DOHH2 (cell line): ENCODE data around the gene HOXD10.

Experiments
- H3F3A ChIP-seq: fragments of 200-600 bp; sonication (generic), shearing (Covaris generic); 2 replicates; pipeline ENCODE4 v1.6.0; 2016; ENCODE audit warnings: antibody characterized with exemption, mild to moderate bottlenecking; ENCODE audit not compliant: control insufficient read depth, insufficient read depth
- H3K27ac ChIP-seq: fragments of 200-600 bp; sonication (generic); 2 replicates; pipeline ENCODE4 v1.5.1; 2014; ENCODE audit warnings: low read depth, mild to moderate bottlenecking, low read length, moderate library complexity
- H3K27me3 ChIP-seq: fragments of 200-600 bp; sonication (generic); 2 replicates; pipeline ENCODE4 v1.6.1; 2014; ENCODE audit warnings: mild to moderate bottlenecking, low read length, mixed read lengths; ENCODE audit not compliant: control insufficient read depth
- H3K36me3 ChIP-seq: fragments of 200-600 bp; sonication (generic); 2 replicates; pipeline ENCODE4 v1.6.1; 2014; ENCODE audit warnings: mild to moderate bottlenecking, low read length, moderate library complexity, mixed read lengths; ENCODE audit not compliant: control insufficient read depth
- H3K4me1 ChIP-seq: fragments of 200-600 bp; sonication (generic); 2 replicates; pipeline ENCODE4 v1.6.1; 2014; ENCODE audit warnings: mild to moderate bottlenecking, low read length, mixed read lengths; ENCODE audit not compliant: control insufficient read depth
- H3K4me2 ChIP-seq: fragments of 200-600 bp; sonication (generic); 2 replicates; pipeline ENCODE4 v1.6.0; 2014; ENCODE audit warnings: mild to moderate bottlenecking, low read length, moderate library complexity
- H3K4me3 ChIP-seq: fragments of 200-600 bp; sonication (generic); 2 replicates; pipeline ENCODE4 v1.5.1; 2014; ENCODE audit warnings: mild to moderate bottlenecking, low read length, mixed read lengths
- H3K79me2 ChIP-seq: fragments of 200-600 bp; sonication (generic); 2 replicates; pipeline ENCODE4 v1.6.1; 2014; ENCODE audit warnings: mild to moderate bottlenecking, low read length, mixed read lengths; ENCODE audit not compliant: control insufficient read depth
- H3K9me2 ChIP-seq: fragments of 200-600 bp; sonication (generic); replicated peaks from 2 replicates; pipeline ENCODE4 v1.6.1; 2014; ENCODE audit warnings: mild to moderate bottlenecking, low read length, mixed read lengths; ENCODE audit not compliant: control insufficient read depth
- H3K9me3 ChIP-seq: fragments of 200-600 bp; sonication (generic); 2 replicates; pipeline ENCODE4 v1.6.1; 2014; ENCODE audit warnings: antibody characterized with exemption, low read length, mixed read lengths; ENCODE audit not compliant: control insufficient read depth, insufficient read depth
- H4K20me1 ChIP-seq: fragments of 200-600 bp; sonication (generic); 2 replicates; pipeline ENCODE4 v1.6.0; 2014; ENCODE audit warnings: low read depth, mild to moderate bottlenecking, antibody characterized with exemption, low read length, moderate library complexity; ENCODE audit not compliant: control insufficient read depth, insufficient read depth
- CTCF ChIP-seq: fragments of 200-600 bp; sonication (generic); IDR thresholded peaks from one replicate; pipeline ENCODE4 v1.5.1; 2014; ENCODE audit warnings: antibody characterized with exemption, mild to moderate bottlenecking, low read depth, low read length; ENCODE audit not compliant: poor library complexity, severe bottlenecking
- EZH2phosphoT487 ChIP-seq: fragments of 200-600 bp; sonication (generic); IDR thresholded peaks from 2 replicates; pipeline ENCODE4 v1.6.1; 2017; ENCODE audit warnings: borderline replicate concordance, mild to moderate bottlenecking, antibody characterized with exemption, low read length, moderate library complexity, mixed read lengths

Gene HOXD10

GRCh38 chr2:176156807-176157498 is 40.4 kb downstream of the HOXD10 start, which contains the start of gene HOXD3:
Gene HOXD3, plus strand, starts transcription at chr2:176157307. Its CDS starts 11,808 bp downstream, at chr2:176169115.
- Histone ChIP-seq H3K4me1 (no peaks in the 10 kb centered on the region), H4K20me1 (no peaks in the 10 kb centered on the region), H3K27me3 (no peaks in the 10 kb centered on the region), H3K4me2 (no peak within 1 kb of the TSS), H3K9me3 (no peaks in the 10 kb centered on the region; the same call in 1 of the 2 replicates), H3K4me3 (no peak within 1 kb of the TSS), H3K36me3 (no peaks in the 10 kb centered on the region), H3K27ac (no peak within 1 kb of the TSS), H3F3A (no peaks in the 10 kb centered on the region), H3K79me2 (no peaks in the 10 kb centered on the region), H3K9me2 (no peaks in the 10 kb centered on the region)
- TF ChIP-seq CTCF (no peak), EZH2phosphoT487 (no peak)

DNA sequence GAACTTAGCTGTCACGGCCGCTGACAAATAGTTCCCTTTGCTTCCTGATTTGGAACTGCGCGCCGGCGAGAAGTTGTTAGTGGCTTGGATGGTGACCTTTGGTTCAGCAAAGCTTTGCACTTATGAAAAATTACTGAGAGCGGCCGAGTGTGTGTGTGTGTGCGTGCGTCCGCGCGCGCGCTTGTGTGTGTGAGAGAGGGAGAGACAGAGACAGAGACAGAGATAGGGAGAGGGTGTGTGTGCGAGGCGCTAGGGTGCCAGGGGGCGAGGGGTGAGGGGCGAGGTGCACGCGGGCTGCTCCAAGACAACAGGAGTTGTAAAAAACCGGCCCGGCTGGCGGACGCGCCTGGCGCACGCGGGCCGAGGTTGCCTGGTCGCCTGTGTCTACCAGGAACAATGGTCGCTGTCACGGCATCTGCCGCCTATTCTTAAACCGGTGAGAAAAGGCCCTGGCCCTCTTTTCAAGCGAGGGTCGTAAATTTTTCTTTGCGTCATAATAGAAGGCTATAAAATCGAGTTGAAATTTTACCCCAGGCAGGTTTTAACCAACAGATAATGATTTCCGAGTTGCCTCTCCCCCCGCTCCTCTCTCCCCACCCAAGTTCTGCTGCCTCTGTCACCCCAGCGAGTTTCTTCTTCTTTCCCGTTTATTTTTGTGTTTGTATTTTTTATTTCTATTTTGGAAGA is 41.1 kb downstream of the HOXD10 start:
- no peaks in the 10 kb centered on the region for H3K4me1 ChIP-seq
- TF ChIP-seq CTCF: no peak
- TF ChIP-seq EZH2phosphoT487: no peak
- H3K79me2 ChIP-seq: no peaks in the 10 kb centered on the region
- no peak overlapping the region for H3K27ac ChIP-seq
- no peaks in the 10 kb centered on the region for H3K36me3 ChIP-seq
- no peaks in the 10 kb centered on the region for H3K27me3 ChIP-seq
- no peaks in the 10 kb centered on the region; the same call in 1 of the 2 replicates for H3K9me3 ChIP-seq
- no peak overlapping the region for H3K4me2 ChIP-seq
- no peaks in the 10 kb centered on the region for H4K20me1 ChIP-seq
- no peaks in the 10 kb centered on the region for H3F3A ChIP-seq
- no peaks in the 10 kb centered on the region for H3K9me2 ChIP-seq
- no peak overlapping the region for H3K4me3 ChIP-seq

DNA sequence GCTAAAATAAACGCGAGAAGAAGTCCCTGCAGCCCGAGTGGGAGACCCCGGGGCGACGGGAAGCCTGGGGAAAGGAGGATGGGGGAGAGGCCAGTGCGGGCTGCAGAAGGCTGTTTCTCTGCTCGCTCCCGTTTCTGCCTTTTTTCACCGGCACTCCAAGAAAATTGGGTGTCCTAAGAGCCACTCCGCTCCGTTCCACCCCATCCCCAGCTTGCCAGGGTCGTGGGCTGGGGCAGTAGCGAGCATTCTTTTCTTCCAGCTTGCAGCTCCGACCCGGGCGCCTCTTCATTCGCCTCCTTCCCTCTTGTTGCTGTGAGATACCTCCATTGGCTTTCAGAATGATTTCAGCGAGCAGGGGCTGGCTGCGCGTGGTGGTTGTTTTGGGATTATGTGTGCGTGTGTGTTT is 41.6 kb downstream of the HOXD10 start:
- Histone ChIP-seq H3K9me3 (no peaks in the 10 kb centered on the region; the same call in 1 of the 2 replicates), H3K4me3 (no peak overlapping the region)

More for the DNA sequence above, 41.6 kb downstream of the HOXD10 start:
- H3K4me2 ChIP-seq: no peak overlapping the region
- H4K20me1 ChIP-seq: no peaks in the 10 kb centered on the region
- H3F3A ChIP-seq: no peaks in the 10 kb centered on the region
- H3K9me2 ChIP-seq: no peaks in the 10 kb centered on the region
- H3K27ac ChIP-seq: no peak overlapping the region
- H3K36me3 ChIP-seq: no peaks in the 10 kb centered on the region
- no peaks in the 10 kb centered on the region for H3K4me1 ChIP-seq
- no peaks in the 10 kb centered on the region for H3K79me2 ChIP-seq
- no peaks in the 10 kb centered on the region for H3K27me3 ChIP-seq
- TF ChIP-seq EZH2phosphoT487: no peak
- no peak for TF ChIP-seq CTCF
